DMS 273 treated with DMSO at 0.1 percent for 48 hours (cell line): ENCODE data around the gene WRNIP1.
A peak's percentile ranks its signal among the peaks of the same experiment; 100 is the strongest.

Source experiments
- DNase-seq: peaks from one replicate; lab custom pipeline; 2025; lab: John Stamatoyannopoulos, UW

The WRNIP1 gene

GRCh38 chr6:2763345-2763841 is 1.8 kb upstream of the WRNIP1 start:
- DNase-seq = no peak

GRCh38 chr6:2763876-2764540 is 1.2 kb upstream of the WRNIP1 start:
- no peak for DNase-seq

- peak; percentile 37 for DNase-seq
These were observed 505 bp upstream of the WRNIP1 start for GRCh38 chr6:2764610-2765165.

GRCh38 chr6:2765896-2766766 is 938 bp downstream of the WRNIP1 start:
- DNase-seq = no peak

- no peak for DNase-seq
These were observed 1.8 kb downstream of the WRNIP1 start for GRCh38 chr6:2766767-2767656.

DNA sequence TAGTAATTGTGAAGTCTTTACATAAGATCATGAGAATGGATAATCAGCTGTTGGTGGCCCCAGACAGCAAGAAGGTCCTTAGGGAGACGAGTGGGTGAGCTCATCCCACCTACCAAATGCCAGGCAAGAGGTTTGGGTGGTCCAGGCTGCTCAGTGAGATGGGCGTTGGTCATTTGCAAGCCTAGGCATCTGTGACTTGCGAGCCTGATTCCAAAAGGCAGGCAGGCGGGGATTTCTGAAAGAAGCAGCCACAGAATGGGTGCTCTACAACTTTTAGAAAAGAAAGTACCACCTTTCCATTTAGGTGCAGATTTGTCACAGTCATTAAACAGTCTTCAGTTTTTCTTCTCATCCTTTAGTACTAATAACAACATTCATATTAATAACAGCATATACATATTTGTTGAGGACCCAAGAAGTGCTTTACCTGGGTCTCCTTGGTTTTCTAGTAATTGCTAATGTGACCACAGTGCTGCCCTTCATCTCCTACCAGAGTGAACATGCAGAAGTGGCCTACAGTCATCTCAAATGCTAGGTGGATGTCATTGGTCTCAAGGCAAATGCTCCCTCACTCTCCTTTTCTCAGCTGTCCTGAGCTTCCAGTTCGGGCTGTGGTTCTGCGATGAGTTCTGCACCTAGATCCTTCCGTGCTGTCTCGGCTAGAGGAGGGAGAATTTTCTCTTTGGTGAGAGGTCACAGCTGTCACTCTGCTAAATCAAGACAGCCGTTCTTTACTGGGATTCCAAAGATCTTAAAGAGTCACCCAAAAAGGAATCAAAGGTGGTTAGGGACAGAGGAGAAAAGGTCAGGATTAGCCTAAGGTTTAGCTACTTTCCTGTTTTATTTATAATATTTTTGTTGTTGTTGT is 2.7 kb downstream of the WRNIP1 start:
- no peak for DNase-seq

DNA sequence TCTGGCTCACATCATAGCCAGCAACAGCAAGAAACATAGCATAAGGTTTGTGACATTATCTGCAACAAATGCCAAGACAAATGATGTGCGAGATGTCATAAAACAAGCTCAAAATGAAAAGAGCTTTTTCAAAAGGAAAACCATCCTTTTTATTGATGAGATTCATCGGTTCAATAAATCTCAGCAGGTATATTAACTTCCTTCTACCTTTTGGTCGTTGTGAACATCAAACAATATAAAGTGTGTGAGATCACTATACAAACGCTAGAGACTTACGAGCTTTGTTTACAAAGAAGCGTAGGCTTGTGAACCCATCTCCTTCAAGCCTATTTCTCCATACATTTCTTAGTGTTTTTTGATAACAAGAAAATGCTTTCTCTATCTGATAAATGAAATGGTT is 3.5 kb downstream of the WRNIP1 start:
- no peak for DNase-seq

- no peak for DNase-seq
These were observed 5.0 kb downstream of the WRNIP1 start for GRCh38 chr6:2770171-2770570.

GRCh38 chr6:2771079-2771478 is 5.9 kb downstream of the WRNIP1 start:
- no peak for DNase-seq

DNA sequence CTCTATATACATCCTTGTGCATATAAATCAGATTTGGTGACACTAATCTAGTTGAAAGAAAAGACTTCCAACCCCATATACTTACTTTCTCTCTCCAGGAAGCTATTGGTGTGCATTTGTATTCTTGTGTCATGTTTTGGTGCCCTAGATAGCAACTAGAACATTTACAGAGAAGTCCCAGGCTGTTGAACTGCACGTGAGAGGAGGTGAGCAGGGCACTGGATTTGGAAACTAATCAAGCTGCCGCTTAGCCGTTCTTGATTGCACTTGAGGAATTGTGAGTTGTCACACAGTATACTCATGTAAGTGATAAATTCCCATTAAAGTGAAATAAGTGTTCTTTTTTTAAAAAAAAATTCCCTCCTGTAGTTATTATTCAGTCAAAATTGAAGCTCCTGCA is 7.6 kb downstream of the WRNIP1 start:
- no peak for DNase-seq

DNA sequence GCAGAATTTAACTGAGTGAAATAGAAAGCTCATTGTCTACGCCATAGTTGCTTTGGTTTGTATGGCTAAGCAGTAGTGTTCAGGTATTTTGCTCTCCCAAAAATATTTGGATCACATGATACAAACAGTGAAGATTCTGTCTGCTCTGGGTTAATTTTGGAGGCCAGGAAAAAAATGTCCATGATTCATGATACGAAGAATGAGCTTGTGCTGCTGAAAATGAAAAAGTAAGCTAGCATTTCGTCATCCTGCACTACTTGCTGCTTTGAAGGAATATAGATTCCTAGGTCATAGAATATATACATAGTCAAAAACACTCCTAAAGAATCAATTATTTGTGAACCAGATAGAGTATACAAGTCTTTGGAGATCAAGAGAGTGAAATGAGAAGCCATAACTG is 8.3 kb downstream of the WRNIP1 start:
- DNase-seq = no peak

DNA sequence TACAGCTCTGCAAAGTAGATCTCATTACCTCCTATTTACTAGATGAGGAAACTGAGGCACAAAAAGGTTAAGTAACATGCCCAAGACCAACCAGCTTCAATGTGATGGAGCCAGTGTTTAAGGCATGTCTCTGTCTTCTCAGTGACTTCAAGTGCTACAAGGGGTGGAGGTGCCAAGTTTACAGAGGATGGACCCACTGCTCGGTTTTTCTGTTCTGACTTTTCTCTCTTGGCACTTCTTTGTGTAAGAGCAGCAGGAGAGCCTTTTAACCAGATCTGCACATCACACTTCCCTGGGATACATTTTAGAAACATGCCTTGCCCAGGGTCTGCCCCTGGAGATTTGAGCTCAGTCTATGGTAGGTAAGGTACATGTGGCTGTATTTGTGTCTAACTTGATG is 9.8 kb downstream of the WRNIP1 start:
- no peak for DNase-seq

GRCh38 chr6:2777249-2777648 is 12.1 kb downstream of the WRNIP1 start:
- DNase-seq = no peak

- DNase-seq = no peak
These were observed 15.0 kb downstream of the WRNIP1 start for GRCh38 chr6:2780102-2780737.

- DNase-seq = no peak
These were observed 16.6 kb downstream of the WRNIP1 start for GRCh38 chr6:2781685-2782355.

DNA sequence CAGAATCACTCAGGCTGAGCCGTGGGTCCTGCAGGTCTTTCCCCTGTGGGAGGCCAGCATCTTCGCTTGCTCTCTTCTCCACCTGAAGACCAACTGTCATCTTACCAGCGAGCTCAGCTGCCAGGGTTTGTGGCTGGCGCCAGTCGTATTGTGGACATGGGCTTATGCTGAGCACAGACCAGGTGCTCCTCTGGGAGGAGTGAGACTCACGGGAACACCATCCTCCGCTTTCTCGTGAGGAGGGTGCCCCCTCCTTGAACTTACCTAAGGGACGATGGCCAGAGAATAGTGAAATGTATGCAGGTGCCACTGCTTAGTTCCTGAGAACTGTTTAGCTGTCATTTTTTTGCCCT is 17.1 kb downstream of the WRNIP1 start:
- no peak for DNase-seq

GRCh38 chr6:2782825-2783187 is 17.6 kb downstream of the WRNIP1 start:
- DNase-seq = peak; percentile 66

DNA sequence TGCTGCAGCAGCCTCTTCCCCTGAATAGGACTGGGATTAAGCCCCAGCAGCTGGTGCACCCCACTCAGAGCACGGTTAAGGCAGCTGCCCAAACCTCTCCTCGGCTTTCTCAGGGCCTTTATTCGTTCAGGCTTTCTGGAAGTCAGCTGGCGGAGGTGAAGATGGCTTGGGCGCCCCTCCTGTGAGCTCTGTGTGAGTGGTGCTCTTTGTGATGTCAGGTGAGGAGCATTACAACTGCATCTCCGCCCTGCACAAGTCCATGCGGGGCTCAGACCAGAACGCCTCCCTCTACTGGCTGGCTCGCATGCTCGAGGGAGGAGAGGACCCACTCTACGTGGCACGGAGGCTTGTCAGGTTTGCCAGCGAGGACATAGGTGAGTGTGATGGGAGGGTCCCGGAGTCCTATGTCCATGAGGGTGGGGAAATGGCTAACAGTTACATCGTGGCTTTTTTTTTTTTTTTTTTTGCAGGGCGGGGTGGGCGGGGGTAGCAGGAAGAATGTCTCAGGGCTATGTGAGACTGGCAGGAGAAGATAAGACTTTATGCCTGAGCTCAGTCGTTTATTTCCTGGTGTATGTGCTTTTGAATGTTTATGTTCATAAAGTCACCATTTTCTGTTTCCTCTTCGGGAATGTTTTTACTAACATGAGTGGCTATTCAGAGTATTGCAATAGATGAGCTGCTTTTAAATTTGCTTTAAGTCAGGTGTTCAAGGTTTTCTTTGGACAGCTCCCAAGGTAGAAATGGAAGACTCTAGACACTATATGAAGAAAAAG is 18.2 kb downstream of the WRNIP1 start:
- DNase-seq = peak; percentile 58

DNA sequence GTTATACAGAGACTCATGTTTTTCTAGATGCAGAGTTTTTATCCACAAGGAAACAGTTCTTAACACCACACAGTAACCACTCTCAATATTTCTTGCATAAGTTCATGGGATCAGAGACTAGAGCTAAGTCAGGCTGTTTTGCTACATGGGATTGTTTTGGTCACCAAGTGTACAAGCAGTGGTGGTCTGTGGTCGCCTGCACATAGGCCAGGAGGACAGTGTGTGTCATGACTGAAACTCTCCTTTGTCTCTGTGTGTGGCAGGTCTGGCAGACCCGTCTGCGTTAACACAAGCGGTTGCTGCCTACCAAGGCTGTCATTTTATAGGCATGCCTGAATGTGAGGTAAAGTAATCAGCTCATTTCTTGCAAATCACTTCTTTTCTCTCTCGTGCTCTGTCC is 18.9 kb downstream of the WRNIP1 start:
- DNase-seq = no peak
